HepG2 (cell line): ENCODE results near the gene DUSP9. TPM values are rescaled to one million over a fixed set of nuclear protein-coding genes. Genes with fewer than 3 reads are reported as not detected.

Experiments used
- AHR ChIP-seq: IDR thresholded peaks from 2 replicates; pipeline ENCODE4 v1.6.1; 2018; ENCODE audit warnings: missing genetic modification reagents, missing compliant biosample characterization
- BCL6 ChIP-seq: IDR thresholded peaks from 2 replicates; pipeline ENCODE4 v1.6.1; 2016; ENCODE audit warnings: missing genetic modification reagents, missing compliant biosample characterization
- EED ChIP-seq: sonication (generic); formaldehyde crosslinking; IDR thresholded peaks from 2 replicates; pipeline ENCODE4 v1.5.0; 2020; ENCODE audit warnings: mild to moderate bottlenecking, missing genetic modification reagents
- ETV5 ChIP-seq: IDR thresholded peaks from 2 replicates; pipeline ENCODE4 v1.6.1; 2018; ENCODE audit warnings: missing biosample characterization, missing genetic modification reagents, inconsistent platforms, borderline replicate concordance
- GABPB1 ChIP-seq: IDR thresholded peaks from 2 replicates; pipeline ENCODE4 v1.6.1; 2016; ENCODE audit warnings: mild to moderate bottlenecking, missing genetic modification reagents, moderate library complexity, missing compliant biosample characterization
- GATAD1 ChIP-seq: IDR thresholded peaks from 2 replicates; pipeline ENCODE4 v1.6.1; 2016; ENCODE audit warnings: missing genetic modification reagents, missing compliant biosample characterization
- HNRNPL ChIP-seq: fragments of 200-400 bp; formaldehyde crosslinking; IDR thresholded peaks from 2 replicates; pipeline ENCODE4 v1.6.1; 2017; ENCODE audit warnings: mild to moderate bottlenecking, low read depth, low read length
- HOXA3 ChIP-seq: sonication (generic); formaldehyde crosslinking; IDR thresholded peaks from 2 replicates; pipeline ENCODE4 v1.5.0; 2020; ENCODE audit warnings: missing genetic modification reagents
- ISL2 ChIP-seq: sonication (generic); formaldehyde crosslinking; IDR thresholded peaks from 2 replicates; pipeline ENCODE4 v1.5.0; 2020; ENCODE audit warnings: missing genetic modification reagents
- KLF15 ChIP-seq: sonication (generic); formaldehyde crosslinking; IDR thresholded peaks from 2 replicates; pipeline ENCODE4 v1.8.1; 2023; ENCODE audit warnings: borderline replicate concordance, mild to moderate bottlenecking, inconsistent platforms, missing genetic modification reagents, mixed read lengths
- MAF1 ChIP-seq: sonication (generic); formaldehyde crosslinking; IDR thresholded peaks from 2 replicates; pipeline ENCODE4 v1.5.0; 2020; ENCODE audit warnings: missing genetic modification reagents, borderline replicate concordance
- MAFK ChIP-seq, 2 experiments: IDR thresholded peaks in 1 of 2; conservative IDR thresholded peaks in 1 of 2; 2 replicates each; pipeline ENCODE4 v1.6.1; 2011; ENCODE audit warnings: improper control_type of control experiment in 2 of 2, low read length in 2 of 2
- NR2C2 ChIP-seq: sonication (generic); formaldehyde crosslinking; IDR thresholded peaks from 2 replicates; pipeline ENCODE4 v1.4.0; 2020; ENCODE audit warnings: missing genetic modification reagents, mild to moderate bottlenecking, moderate library complexity, borderline replicate concordance
- RBM22 ChIP-seq: fragments of 200-400 bp; formaldehyde crosslinking; optimal IDR thresholded peaks from 2 replicates; pipeline ENCODE3; 2017; ENCODE audit warnings: mild to moderate bottlenecking, low read length, moderate library complexity
- SMAD9 ChIP-seq: sonication (generic); formaldehyde crosslinking; IDR thresholded peaks from 2 replicates; pipeline ENCODE4 v1.5.1; 2020; ENCODE audit warnings: mild to moderate bottlenecking, missing genetic modification reagents
- SNAPC2 ChIP-seq: sonication (generic); formaldehyde crosslinking; IDR thresholded peaks from 2 replicates; pipeline ENCODE4 v1.8.1; 2022; ENCODE audit warnings: mild to moderate bottlenecking, missing genetic modification reagents
- SSRP1 ChIP-seq: IDR thresholded peaks from 2 replicates; pipeline ENCODE4 v1.6.1; 2016; ENCODE audit warnings: control low read depth
- TCF12 ChIP-seq, 2 experiments: fragments of 450-650 bp in 1 of 2; sonication (generic) in 1 of 2; formaldehyde crosslinking in 1 of 2; IDR thresholded peaks; 2 replicates each; pipeline versions ENCODE4 v1.6.1 to v1.8.0; 2017 to 2022; ENCODE audit warnings: antibody characterized with exemption in 1 of 2, mild to moderate bottlenecking in 1 of 2, missing genetic modification reagents in 1 of 2, moderate library complexity in 1 of 2
- ZC3H13 ChIP-seq: sonication (generic); formaldehyde crosslinking; IDR thresholded peaks from 2 replicates; pipeline ENCODE4 v1.8.1; 2023; ENCODE audit warnings: mild to moderate bottlenecking, missing genetic modification reagents, moderate library complexity
- ZNF451 ChIP-seq: sonication (generic); formaldehyde crosslinking; IDR thresholded peaks from 2 replicates; pipeline ENCODE4 v1.5.0; 2020; ENCODE audit warnings: mild to moderate bottlenecking, missing genetic modification reagents
- ZNF567 ChIP-seq: sonication (generic); formaldehyde crosslinking; IDR thresholded peaks from 2 replicates; pipeline ENCODE4 v1.8.1; 2023; ENCODE audit warnings: mild to moderate bottlenecking, missing genetic modification reagents, borderline replicate concordance
- polyA plus RNA-seq, 8 experiments: library from polyadenylated mRNA; depleted of rRNA in 3 of 8; stranded (reverse) in 7 of 8; unstranded in 1 of 8; fragments of >200 nt; fragmentation: Illumina TruSeq in 4 of 8; extraction: Trizol in 4 of 8; gene quantifications; 2 replicates each; pipeline versions ENCODE4 v1.2.1 to v1.2.3, GENCODE V29; 2011 to 2016; ENCODE audit warnings: low read depth in 4 of 8, missing spikeins in 1 of 8, mixed read lengths in 1 of 8; ENCODE audit not compliant: insufficient read depth in 1 of 8
- total RNA-seq, 5 experiments: library from RNA; depleted of rRNA; stranded (reverse); fragments of >200 nt; fragmentation: Illumina TruSeq; extraction: Trizol; gene quantifications; 2 replicates each; pipeline ENCODE4 v1.2.3, GENCODE V29; 2016; ENCODE audit warnings: low read depth in 1 of 5
- TF ChIP-seq, protein P1 (sequence below): sonication (generic); formaldehyde crosslinking; IDR thresholded peaks from 2 replicates; pipeline ENCODE4 v1.9.0; 2021; ENCODE audit warnings: missing genetic modification reagents, borderline replicate concordance
- TF ChIP-seq, protein P2 (sequence below), 2 experiments: fragments of 450-650 bp in 1 of 2; sonication (generic) in 1 of 2; formaldehyde crosslinking; IDR thresholded peaks; 2 replicates each; pipeline versions ENCODE4 v1.5.0 to v1.8.0; 2020 to 2022; ENCODE audit warnings: mild to moderate bottlenecking in 1 of 2, missing genetic modification reagents in 1 of 2
- TF ChIP-seq, protein P3 (sequence below): sonication (generic); formaldehyde crosslinking; conservative IDR thresholded peaks from 2 replicates; pipeline ENCODE4 v1.8.0; 2022; ENCODE audit warnings: low read depth, missing genetic modification reagents
- TF ChIP-seq, protein P4 (sequence below): sonication (generic); formaldehyde crosslinking; IDR thresholded peaks from 2 replicates; pipeline ENCODE4 v1.4.0; 2020; ENCODE audit warnings: mild to moderate bottlenecking, missing genetic modification reagents

Gene DUSP9
- total and polyA plus RNA-seq, 2 of the 13 experiments (the other 11 are each of a cell fraction or from before 2014, with no cell fraction given) = 235 to 435 TPM

DNA sequence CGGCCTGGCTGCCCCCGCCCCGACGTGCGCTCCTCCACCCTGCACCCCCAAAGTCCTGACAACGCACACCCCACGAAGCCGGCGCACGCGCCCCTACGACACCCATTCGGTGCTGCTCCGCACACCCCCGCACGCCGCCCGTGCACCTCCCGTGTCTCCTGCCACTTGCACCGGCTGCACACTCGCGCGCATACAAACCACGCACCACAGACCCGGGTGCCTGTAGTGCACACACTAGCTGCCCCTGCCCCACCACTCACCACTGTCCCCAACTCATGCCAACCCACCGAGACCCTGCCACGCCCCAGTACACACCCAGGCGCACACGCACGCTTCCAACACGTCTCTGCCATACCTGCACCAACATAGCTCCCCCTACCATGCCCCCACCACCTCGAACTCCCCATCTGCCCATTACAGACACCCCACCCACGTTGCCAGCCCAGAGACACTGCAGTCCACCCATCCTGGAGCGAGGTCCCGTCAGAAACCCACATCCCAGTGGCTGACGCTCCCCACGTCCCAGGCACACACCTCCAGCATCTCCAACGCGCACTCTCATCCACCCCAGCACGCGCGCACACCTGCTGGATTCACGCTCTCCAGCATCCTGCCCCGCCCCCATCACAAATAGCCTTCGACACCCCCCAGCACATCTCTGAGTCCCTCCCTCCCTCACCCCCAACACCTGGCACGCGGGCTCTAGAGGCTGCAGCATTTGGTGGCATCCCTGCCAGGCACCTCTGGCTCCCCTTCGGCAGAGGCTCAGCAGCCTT, 4.2 kb upstream of the DUSP9 start (continued):
- TF ChIP-seq, protein P1, sequence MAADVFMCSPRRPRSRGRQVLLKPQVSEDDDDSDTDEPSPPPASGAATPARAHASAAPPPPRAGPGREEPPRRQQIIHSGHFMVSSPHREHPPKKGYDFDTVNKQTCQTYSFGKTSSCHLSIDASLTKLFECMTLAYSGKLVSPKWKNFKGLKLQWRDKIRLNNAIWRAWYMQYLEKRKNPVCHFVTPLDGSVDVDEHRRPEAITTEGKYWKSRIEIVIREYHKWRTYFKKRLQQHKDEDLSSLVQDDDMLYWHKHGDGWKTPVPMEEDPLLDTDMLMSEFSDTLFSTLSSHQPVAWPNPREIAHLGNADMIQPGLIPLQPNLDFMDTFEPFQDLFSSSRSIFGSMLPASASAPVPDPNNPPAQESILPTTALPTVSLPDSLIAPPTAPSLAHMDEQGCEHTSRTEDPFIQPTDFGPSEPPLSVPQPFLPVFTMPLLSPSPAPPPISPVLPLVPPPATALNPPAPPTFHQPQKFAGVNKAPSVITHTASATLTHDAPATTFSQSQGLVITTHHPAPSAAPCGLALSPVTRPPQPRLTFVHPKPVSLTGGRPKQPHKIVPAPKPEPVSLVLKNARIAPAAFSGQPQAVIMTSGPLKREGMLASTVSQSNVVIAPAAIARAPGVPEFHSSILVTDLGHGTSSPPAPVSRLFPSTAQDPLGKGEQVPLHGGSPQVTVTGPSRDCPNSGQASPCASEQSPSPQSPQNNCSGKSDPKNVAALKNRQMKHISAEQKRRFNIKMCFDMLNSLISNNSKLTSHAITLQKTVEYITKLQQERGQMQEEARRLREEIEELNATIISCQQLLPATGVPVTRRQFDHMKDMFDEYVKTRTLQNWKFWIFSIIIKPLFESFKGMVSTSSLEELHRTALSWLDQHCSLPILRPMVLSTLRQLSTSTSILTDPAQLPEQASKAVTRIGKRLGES (CRISPR knock-in tag) = no peak
- TF ChIP-seq AHR (CRISPR knock-in tag) (no peak), EED (no peak), SSRP1 (no peak), ZNF567 (CRISPR knock-in tag) (no peak), BCL6 (no peak), KLF15 (no peak), HOXA3 (CRISPR knock-in tag) (no peak), NR2C2 (CRISPR knock-in tag) (no peak), MAFK (conservative IDR thresholded peaks at IDR 0.05 in 1 of 2, IDR thresholded peaks at IDR 0.05 in 1 of 2; ENCODE audit: low read length in 2 of 2) (no peak), GATAD1 (CRISPR knock-in tag) (no peak), GABPB1 (CRISPR knock-in tag) (no peak; the same call in 1 of the 2 replicates), MAF1 (CRISPR knock-in tag) (no peak), SMAD9 (CRISPR knock-in tag) (no peak), ZNF451 (CRISPR knock-in tag) (no peak), ETV5 (CRISPR knock-in tag) (no peak), HNRNPL (0 out of 2 replicates have a peak, but pooled peaks have one; percentile 55), SNAPC2 (CRISPR knock-in tag) (no peak), TCF12 (IDR thresholded peaks at IDR 0.05) (no peak), TCF12 (CRISPR knock-in tag; IDR thresholded peaks at IDR 0.05) (no peak), ZC3H13 (0 out of 2 replicates have a peak, but pooled peaks have one; percentile 40), ISL2 (CRISPR knock-in tag) (no peak), RBM22 (no peak)
- TF ChIP-seq, protein P2, sequence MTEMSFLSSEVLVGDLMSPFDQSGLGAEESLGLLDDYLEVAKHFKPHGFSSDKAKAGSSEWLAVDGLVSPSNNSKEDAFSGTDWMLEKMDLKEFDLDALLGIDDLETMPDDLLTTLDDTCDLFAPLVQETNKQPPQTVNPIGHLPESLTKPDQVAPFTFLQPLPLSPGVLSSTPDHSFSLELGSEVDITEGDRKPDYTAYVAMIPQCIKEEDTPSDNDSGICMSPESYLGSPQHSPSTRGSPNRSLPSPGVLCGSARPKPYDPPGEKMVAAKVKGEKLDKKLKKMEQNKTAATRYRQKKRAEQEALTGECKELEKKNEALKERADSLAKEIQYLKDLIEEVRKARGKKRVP (CRISPR knock-in tag; IDR thresholded peaks at IDR 0.05) = no peak
- TF ChIP-seq, protein P3, sequence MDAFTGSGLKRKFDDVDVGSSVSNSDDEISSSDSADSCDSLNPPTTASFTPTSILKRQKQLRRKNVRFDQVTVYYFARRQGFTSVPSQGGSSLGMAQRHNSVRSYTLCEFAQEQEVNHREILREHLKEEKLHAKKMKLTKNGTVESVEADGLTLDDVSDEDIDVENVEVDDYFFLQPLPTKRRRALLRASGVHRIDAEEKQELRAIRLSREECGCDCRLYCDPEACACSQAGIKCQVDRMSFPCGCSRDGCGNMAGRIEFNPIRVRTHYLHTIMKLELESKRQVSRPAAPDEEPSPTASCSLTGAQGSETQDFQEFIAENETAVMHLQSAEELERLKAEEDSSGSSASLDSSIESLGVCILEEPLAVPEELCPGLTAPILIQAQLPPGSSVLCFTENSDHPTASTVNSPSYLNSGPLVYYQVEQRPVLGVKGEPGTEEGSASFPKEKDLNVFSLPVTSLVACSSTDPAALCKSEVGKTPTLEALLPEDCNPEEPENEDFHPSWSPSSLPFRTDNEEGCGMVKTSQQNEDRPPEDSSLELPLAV (CRISPR knock-in tag) = no peak
- TF ChIP-seq, protein P4, sequence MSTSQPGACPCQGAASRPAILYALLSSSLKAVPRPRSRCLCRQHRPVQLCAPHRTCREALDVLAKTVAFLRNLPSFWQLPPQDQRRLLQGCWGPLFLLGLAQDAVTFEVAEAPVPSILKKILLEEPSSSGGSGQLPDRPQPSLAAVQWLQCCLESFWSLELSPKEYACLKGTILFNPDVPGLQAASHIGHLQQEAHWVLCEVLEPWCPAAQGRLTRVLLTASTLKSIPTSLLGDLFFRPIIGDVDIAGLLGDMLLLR (CRISPR knock-in tag) = no peak
